Common myeloid progenitor, CD34-positive (primary cell): ENCODE data around the gene GZMB.

ENCODE experiments used
- CTCF ChIA-PET: fragments of 350-600 bp; sonication (Branson Sonifier 250); formaldehyde crosslinking; loops from one replicate; lab custom pipeline; 2021; ENCODE audit warnings: antibody characterized with exemption; lab: Charles Lee
- POLR2A ChIA-PET: fragments of 350-600 bp; sonication (Branson Sonifier 250); formaldehyde crosslinking; loops from one replicate; lab custom pipeline; 2021; ENCODE audit warnings: antibody characterized with exemption; lab: Charles Lee
- DNase-seq, 3 donors: peaks; one replicate each; pipeline versions ENCODE4 v3.0.0 to v3.0.0-alpha.2; 2013
- H3K27ac ChIP-seq, 2 experiments: 1 replicate in 1 of 2; 2 replicates in 1 of 2; pipeline ENCODE4 v1.7.0; 2013; ENCODE audit warnings: inconsistent platforms in 2 of 2, low read length in 2 of 2, mild to moderate bottlenecking in 2 of 2, low read depth in 1 of 2, moderate library complexity in 1 of 2; ENCODE audit not compliant: severe bottlenecking in 2 of 2, insufficient read depth in 1 of 2, poor library complexity in 1 of 2
- H3K27me3 ChIP-seq, 5 experiments: replicated peaks in 2 of 5; 1 replicate in 3 of 5; 2 replicates in 2 of 5; pipeline versions ENCODE4 v1.6.1 to v1.7.0; 2013; ENCODE audit warnings: low read length in 4 of 5, mild to moderate bottlenecking in 2 of 5, moderate library complexity in 2 of 5, inconsistent platforms in 1 of 5; ENCODE audit not compliant: insufficient read depth in 5 of 5, control insufficient read depth in 4 of 5
- H3K36me3 ChIP-seq, 4 experiments: 1 replicate in 2 of 4; 2 replicates in 2 of 4; pipeline versions ENCODE4 v1.6.1 to v1.7.0; 2013; ENCODE audit warnings: low read length in 3 of 4, control low read depth in 1 of 4, mild to moderate bottlenecking in 1 of 4; ENCODE audit not compliant: control insufficient read depth in 4 of 4, insufficient read depth in 4 of 4
- H3K4me1 ChIP-seq, 4 experiments: 1 replicate in 3 of 4; 2 replicates in 1 of 4; pipeline versions ENCODE4 v1.6.1 to v1.7.1; 2013; ENCODE audit warnings: low read length in 3 of 4, mild to moderate bottlenecking in 3 of 4, control low read depth in 1 of 4, inconsistent platforms in 1 of 4, moderate library complexity in 1 of 4; ENCODE audit not compliant: control insufficient read depth in 4 of 4, insufficient read depth in 4 of 4; ENCODE audit errors: control extremely low read depth in 1 of 4
- H3K4me3 ChIP-seq, 7 experiments: 1 replicate in 4 of 7; 2 replicates in 3 of 7; pipeline versions ENCODE4 v1.5.1 to v1.7.0; 2013; ENCODE audit warnings: mild to moderate bottlenecking in 7 of 7, low read length in 6 of 7, moderate library complexity in 6 of 7, inconsistent platforms in 2 of 7, low read depth in 2 of 7, control low read depth in 1 of 7; ENCODE audit not compliant: insufficient read depth in 4 of 7, control insufficient read depth in 1 of 7; ENCODE audit errors: extremely low read depth in 1 of 7
- H3K9me3 ChIP-seq, 5 experiments: 1 replicate in 4 of 5; 2 replicates in 1 of 5; pipeline versions ENCODE4 v1.6.1 to v1.7.1; 2013; ENCODE audit warnings: low read length in 4 of 5, mild to moderate bottlenecking in 2 of 5, inconsistent platforms in 1 of 5, low read depth in 1 of 5, moderate library complexity in 1 of 5; ENCODE audit not compliant: control insufficient read depth in 4 of 5, insufficient read depth in 2 of 5; ENCODE audit errors: control extremely low read depth in 1 of 5
- WGBS: methylation state at CpG from one replicate; pipeline ENCODE4 v1.1.5; 2013; ENCODE audit not compliant: insufficient coverage; 5-methylcytosine and 5-hydroxymethylcytosine counted together

Gene GZMB

GRCh38 chr14:24632761-24633160 is 1.2 kb downstream of the GZMB start:
- DNase-seq, result no peak
- Histone ChIP-seq H3K36me3 (no peaks in the 10 kb centered on the region), H3K9me3 (no peaks in the 10 kb centered on the region), H3K4me1 (no peaks in the 10 kb centered on the region), H3K27ac (no peak overlapping the region), H3K27me3 (no peaks in the 10 kb centered on the region), H3K4me3 (no peak overlapping the region)
- ChIA-PET POLR2A (no interaction called here), CTCF (no interaction called here)
- 78% methylated on average over 6 of the region's 6 CpGs for WGBS

- 96% methylated on average over 4 of the region's 4 CpGs for WGBS
- no peaks in the 10 kb centered on the region for H3K27me3 ChIP-seq
- H3K9me3 ChIP-seq, result no peaks in the 10 kb centered on the region
- H3K27ac ChIP-seq, result no peak overlapping the region
- H3K36me3 ChIP-seq, result no peaks in the 10 kb centered on the region
- ChIA-PET CTCF (no interaction called here), POLR2A (no interaction called here)
- H3K4me3 ChIP-seq, result no peak overlapping the region
- no peaks in the 10 kb centered on the region for H3K4me1 ChIP-seq
- DNase-seq, result no peak
These were observed 1.7 kb downstream of the GZMB start for GRCh38 chr14:24632336-24632735.

GRCh38 chr14:24631749-24632335 is 2.1 kb downstream of the GZMB start:
- Histone ChIP-seq H3K27ac (no peak overlapping the region), H3K27me3 (no peaks in the 10 kb centered on the region), H3K4me3 (no peak overlapping the region), H3K9me3 (no peaks in the 10 kb centered on the region), H3K36me3 (no peaks in the 10 kb centered on the region), H3K4me1 (no peaks in the 10 kb centered on the region)
- DNase-seq, result no peak
- ChIA-PET CTCF (no interaction called here), POLR2A (no interaction called here)
- WGBS, result 100% methylated on average over 7 of the region's 11 CpGs

GRCh38 chr14:24630872-24631477 is 3.0 kb downstream of the GZMB start:
- WGBS, result 98% methylated on average over 10 of the region's 10 CpGs
- Histone ChIP-seq H3K9me3 (no peaks in the 10 kb centered on the region), H3K27me3 (no peaks in the 10 kb centered on the region), H3K4me3 (no peak overlapping the region), H3K27ac (no peak overlapping the region), H3K36me3 (no peaks in the 10 kb centered on the region), H3K4me1 (no peaks in the 10 kb centered on the region)
- no peak for DNase-seq
- ChIA-PET CTCF (no interaction called here), POLR2A (no interaction called here)

GRCh38 chr14:24630087-24630871 is 3.7 kb downstream of the GZMB start:
- ChIA-PET CTCF (no interaction called here), POLR2A (no interaction called here)
- no peaks in the 10 kb centered on the region for H3K36me3 ChIP-seq
- 100% methylated on average over 2 of the region's 3 CpGs for WGBS
- H3K4me1 ChIP-seq, result no peaks in the 10 kb centered on the region
- peaks cover 0 to 2% (median 0%) of the 10 kb centered on the region in 5 experiments for H3K9me3 ChIP-seq
- no peak overlapping the region for H3K27ac ChIP-seq
- no peak for DNase-seq
- H3K27me3 ChIP-seq, result no peaks in the 10 kb centered on the region
- no peak overlapping the region for H3K4me3 ChIP-seq

GRCh38 chr14:24629521-24629920 is 4.5 kb downstream of the GZMB start:
- H3K9me3 ChIP-seq, result peaks cover 0 to 2% (median 0%) of the 10 kb centered on the region in 5 experiments

GRCh38 chr14:24613747-24614146 is 20.2 kb downstream of the GZMB start:
- Histone ChIP-seq H3K27me3 (no peaks in the 10 kb centered on the region), H3K36me3 (no peaks in the 10 kb centered on the region), H3K4me1 (no peaks in the 10 kb centered on the region), H3K4me3 (no peak overlapping the region), H3K27ac (no peak overlapping the region), H3K9me3 (no peaks in the 10 kb centered on the region)
- DNase-seq, result no peak
- POLR2A ChIA-PET, result no interaction called here
- CTCF ChIA-PET, result interaction anchor here (0.6 to 1.2 kb wide), 3 partner anchors 10 to 519 kb away, joined by 3 to 4 read pairs (median 3); no protein-coding TSS in a partner anchor
- WGBS, result 80% methylated on average over 1 of the region's 2 CpGs

More at GRCh38 chr14:24629521-24629920, 4.5 kb downstream of the GZMB start:
- WGBS, result 90% methylated on average over 4 of the region's 6 CpGs
- POLR2A ChIA-PET, result no interaction called here
- H3K27me3 ChIP-seq, result no peaks in the 10 kb centered on the region
- CTCF ChIA-PET, result no interaction called here
- H3K4me1 ChIP-seq, result no peaks in the 10 kb centered on the region
- no peak for DNase-seq
- H3K36me3 ChIP-seq, result no peaks in the 10 kb centered on the region
- no peak overlapping the region for H3K4me3 ChIP-seq
- no peak overlapping the region for H3K27ac ChIP-seq
